ENCODE data around the gene TREML4.
"Not testable (repeated sequence)": the region's sequence is repeated elsewhere in the genome, so short reads cannot be mapped to it uniquely, and the experiment has no call there.

The TREML4 gene

GRCh38 chr6:41208439-41209106 lies 19.6 kb upstream of the TREML4 start:
- no peak for DNase-seq

GRCh38 chr6:41209547-41210320 lies 18.4 kb upstream of the TREML4 start:
- no peak for DNase-seq

GRCh38 chr6:41214559-41215238 lies 13.4 kb upstream of the TREML4 start:
- DNase-seq, result no peak

DNA sequence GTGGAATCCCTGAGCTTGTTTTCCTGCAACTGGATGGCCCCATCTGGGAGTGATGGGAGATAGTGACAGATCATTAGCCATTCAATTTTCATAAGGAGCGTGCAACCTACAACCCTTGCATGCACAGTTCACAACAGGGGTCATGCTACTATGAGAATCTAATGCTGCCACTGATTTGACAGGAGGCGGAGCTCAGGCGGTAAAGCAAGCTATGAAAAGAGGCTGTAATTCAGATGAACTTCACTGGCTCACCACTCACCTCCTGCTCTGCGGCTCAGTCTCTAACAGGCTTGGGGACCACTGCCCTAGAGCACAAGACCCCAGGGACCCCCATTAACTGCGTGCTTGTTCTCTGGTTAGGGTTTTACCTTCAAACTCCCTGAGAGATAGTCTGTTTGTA lies 12.4 kb upstream of the TREML4 start:
- no peak for DNase-seq

DNA sequence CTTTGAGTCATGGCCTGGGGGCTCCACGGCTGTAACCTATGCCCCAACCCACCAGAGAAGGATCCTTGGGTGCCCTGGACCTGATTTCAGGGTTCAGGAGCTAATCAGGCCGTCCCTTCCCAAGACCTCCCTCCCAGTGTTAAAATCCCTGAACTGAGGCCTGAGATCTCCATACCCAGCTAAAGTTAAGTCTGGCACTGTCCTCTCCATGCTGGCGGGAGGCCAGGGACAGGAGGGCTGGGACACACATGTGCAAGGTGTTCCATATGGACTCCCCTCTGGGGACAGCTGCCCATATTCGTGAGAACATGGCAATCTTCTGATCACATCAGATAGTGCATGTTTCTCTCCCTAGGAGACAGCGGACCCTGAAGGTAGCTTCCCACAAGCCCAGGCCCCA lies 11.5 kb upstream of the TREML4 start:
- DNase-seq, result no peak

GRCh38 chr6:41222045-41222444 lies 6.1 kb upstream of the TREML4 start:
- DNase-seq, result no peak

DNA sequence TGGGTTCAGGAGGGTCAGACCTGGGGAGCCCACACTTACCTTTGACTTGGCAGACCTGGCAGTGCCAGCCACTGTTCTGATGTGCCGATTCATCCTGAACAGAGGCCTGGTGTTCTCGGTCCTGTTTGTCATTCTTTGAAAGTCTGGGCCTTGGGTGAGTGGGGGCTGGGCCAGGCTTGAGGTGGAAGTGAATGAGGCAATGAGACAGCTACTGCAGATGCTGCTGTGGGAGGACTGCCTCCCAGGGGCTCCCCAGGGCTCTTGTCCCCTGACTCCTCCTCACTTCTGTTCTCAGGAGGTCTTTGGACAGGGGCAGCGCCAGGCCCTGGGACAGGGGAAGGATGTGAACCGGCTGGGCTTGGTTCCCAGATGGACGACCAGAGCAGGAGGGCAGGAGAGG lies 5.6 kb upstream of the TREML4 start:
- DNase-seq, result no peak

- DNase-seq, result no peak
Measured at GRCh38 chr6:41224800-41225199, 3.3 kb upstream of the TREML4 start.

GRCh38 chr6:41226752-41227151 lies 1.4 kb upstream of the TREML4 start:
- DNase-seq, result no peak

DNA sequence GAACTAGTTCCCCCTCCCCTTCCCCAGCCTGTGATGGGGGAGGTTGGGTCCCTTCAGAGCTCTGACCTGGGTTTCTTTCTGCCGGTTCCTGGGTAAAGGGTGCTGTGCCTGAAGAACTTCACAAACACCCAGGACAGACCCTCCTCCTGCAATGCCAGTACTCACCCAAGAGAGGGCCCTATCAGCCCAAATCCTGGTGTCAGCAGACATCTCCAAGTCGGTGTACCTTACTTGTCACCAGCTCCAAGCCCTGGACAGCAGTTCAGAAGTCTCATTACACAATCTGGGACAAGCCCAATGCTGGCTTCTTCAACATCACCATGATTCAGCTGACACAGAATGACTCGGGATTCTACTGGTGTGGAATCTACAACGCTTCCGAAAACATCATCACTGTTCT lies 467 bp downstream of the TREML4 start:
- DNase-seq, result no peak

DNA sequence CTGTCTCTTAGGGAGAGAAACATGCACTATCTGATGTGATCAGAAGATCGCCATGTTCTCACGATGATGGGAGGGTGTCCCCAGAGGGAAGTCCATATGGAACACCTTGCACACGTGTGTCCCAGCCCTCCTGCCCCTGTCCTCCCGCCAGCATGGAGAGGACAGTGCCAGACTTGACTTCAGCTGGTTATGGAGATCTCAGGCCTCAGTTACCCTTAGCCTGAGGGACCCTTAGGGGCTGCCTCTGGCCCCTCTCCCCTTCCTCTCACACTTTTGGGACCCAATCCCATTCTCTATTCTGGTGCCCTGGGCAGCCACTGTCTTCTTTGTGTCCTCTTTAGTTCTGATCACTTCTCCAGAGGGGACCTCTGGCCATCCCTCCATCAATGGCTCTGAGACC lies 1.6 kb downstream of the TREML4 start:
- no peak for DNase-seq

GRCh38 chr6:41231246-41231645 lies 3.1 kb downstream of the TREML4 start:
- DNase-seq, result no peak

DNA sequence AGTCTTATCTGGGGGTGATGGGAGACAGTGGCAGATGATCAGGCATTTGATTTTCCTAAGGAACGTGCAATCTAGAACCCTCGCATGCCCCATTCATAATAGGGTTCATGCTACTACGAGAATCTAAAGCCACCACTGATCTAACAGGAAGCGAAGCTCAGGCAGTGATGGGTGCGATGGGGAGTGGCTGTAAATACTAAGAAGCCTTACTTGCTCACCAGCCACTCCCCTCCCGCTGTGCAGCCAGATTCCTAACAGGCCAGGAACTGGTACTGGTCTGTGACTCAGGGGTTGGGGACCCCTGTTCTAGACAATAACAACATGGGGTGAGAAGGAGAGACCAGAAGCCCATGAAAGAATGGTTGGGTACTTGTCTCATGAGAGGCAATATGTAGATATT lies 4.5 kb downstream of the TREML4 start:
- DNase-seq, result no peak

DNA sequence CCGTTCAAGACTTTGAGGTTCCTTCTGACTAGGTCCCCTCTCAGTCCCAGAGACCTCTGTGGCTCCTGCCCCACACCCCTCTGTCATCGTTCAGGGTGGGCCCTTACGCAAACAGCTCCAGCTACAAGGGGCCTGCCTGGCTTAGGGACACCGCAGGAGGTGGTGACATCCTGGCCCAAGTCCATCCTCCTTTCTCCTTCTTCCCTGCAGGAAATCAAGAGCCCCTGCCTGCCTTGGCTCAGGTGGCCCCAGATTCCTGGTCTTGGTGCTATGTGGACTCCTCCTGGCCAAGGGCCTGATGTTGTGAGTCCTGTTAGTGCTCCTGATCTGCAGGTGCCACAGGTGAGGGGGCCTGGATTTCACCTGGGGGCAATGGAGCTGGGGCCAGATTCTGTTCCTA lies 8.1 kb downstream of the TREML4 start:
- DNase-seq, result no peak

DNA sequence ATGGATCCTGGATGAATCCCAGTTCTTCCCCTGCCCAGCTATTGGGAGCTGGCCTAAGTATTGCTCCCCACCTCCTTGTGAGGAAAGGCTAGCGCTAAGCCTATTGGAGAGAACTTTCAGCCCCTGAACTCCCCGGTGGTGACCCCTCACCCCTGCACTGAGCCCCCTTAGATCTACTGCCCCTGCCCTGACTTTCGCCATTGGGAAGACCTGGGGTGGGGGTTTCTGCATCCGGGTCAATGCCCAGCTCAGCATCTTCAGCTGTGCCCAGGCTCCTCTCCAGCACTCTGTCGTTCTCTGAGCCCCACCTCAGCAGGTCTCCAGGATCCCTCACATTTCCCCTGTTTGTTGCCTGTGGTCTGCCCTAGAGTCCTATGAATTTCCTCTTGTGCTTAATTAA lies 9.0 kb downstream of the TREML4 start:
- DNase-seq, result no peak

GRCh38 chr6:41239467-41240159 lies 11.5 kb downstream of the TREML4 start:
- DNase-seq, result no peak

- not testable (repeated sequence) for DNase-seq
Measured at GRCh38 chr6:41246529-41246928, 18.4 kb downstream of the TREML4 start.

GRCh38 chr6:41247288-41247865 lies 19.2 kb downstream of the TREML4 start:
- DNase-seq, result no peak

- no peak for DNase-seq
Measured at GRCh38 chr6:41247882-41248705, 19.9 kb downstream of the TREML4 start.

DNA sequence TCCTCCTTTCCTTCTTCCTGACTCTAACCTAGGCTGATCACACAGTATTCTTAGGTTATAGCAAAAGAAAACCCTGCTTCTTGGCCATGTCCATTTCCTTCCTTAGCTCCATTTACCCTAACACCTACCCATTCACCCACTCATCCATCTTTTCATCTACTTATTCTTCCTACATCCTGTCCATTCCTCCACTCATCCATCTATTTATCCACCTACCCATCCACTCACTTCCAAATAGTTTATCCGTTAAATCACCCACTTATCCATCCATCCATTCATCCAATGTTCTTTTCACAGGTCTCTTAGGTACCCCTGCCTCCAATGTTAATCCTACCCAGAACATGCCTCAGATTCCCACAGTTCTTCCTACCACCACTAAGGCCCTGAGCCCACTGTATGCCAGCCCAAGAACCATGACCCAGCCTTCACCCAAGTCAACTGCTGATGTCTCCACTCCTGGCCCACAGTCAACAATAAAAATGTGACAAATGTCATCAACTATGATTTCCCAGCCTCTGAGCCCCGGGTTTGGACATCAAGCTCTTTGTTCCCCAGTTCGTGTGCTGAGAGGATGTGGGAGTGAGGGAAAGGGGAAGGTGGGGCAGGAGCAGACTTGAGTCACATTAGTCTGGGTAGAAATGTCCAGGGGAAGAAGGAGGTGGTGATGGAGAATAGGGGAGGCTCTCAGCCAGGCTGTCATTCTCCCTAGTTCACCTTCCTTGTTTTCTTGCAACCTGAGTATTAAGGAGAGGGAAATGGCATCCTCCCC lies 24.4 kb downstream of the TREML4 start:
- no peak for DNase-seq

DNA sequence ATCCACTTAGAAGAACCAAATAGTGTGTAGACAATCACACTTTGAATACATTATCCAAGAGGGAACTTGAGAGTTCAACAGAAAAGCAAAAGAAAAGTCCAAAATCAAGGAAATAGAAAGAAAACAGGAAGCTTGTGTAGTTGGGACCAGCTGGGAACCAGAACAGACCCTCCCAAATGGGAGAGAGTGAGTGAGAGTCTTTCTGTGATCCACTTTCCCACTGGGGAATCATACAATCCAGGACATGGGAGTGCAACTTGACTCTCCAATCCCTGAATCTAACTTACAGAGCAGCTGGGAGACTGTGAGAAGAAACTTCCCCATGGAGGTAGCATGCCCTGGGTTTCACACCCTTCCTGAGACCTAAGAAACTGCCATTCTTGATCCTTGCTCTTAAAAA lies 27.0 kb downstream of the TREML4 start:
- no peak for DNase-seq
